HG03064 (cell line): Measurements from ENCODE around the gene QKI.
A peak's percentile ranks its signal among the peaks of the same experiment; 100 is the strongest.
"Not testable (repeated sequence)": the region's sequence is repeated elsewhere in the genome, so short reads cannot be mapped to it uniquely, and the experiment has no call there.

Source experiments
- ATAC-seq: cut with Tn5 transposase; IDR thresholded peaks from one replicate; pipeline ENCODE4 v1.9.1; 2021; ENCODE audit warnings: low read depth; ENCODE audit not compliant: unreplicated experiment

The QKI gene

DNA sequence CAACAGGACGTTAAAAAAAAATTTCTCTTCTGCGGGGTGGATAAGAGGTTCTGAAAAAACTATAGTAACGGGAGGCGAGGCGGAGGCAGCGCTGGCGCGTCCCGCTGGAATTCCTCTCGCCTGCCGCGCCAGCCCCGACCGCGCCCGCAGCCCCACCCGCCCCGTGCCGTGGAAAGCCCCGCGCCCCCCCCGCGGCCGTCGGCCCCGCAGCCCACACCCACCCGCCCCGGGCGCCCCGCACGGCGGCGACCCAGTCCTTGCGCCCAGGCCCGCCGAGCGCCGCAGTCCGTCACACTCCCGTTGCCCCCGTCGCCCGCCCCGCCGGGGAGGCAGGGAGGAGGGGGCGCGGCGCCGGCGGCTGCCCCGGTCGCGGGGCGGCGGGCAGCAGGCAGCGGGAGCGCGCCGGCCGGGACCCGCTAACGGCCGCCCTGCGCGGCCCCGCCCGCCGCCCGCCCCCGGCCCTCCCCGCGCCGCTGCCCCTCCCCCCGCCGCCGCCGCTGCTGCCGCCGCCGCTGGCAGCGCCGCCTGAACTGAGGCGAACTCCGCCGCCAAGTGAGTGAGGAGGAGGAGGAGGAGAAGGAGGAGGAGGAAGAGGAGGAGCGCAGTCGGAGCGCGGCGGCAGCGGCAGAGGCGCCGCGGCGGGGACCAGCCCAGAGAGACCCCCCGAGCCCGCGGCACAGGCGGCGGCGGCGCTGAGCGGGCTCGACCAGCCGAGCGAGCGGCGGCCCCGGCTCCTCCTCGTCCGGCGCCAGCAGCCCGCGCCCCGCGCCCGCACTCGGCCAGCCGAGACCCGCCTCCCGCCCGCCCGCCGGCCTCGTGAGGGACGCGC lies at the start of gene QKI:
TSS of gene QKI (plus strand) at position 602 of the 829 bp plus-strand sequence. CDS start 476 bp downstream, outside the sequence.
- ATAC-seq, result peak; percentile 34

DNA sequence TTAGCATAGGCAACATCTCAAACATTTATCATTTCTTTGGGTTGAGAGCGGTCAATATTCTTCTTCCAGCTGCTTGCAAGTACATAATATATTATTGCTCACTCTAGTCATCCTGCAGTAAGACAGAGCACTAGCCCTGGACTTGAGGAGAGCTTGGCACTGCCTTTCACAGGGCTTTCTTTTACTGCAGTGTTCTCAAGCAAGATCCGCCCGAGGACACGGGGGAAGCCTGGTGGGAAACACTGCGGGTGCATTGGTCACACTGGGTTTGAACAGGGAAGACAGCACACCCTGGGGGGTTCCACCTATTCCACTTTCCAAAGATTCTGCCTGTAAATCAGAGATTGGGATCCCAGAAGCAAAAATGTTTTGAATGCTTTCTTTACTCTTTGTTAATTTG lies 48.2 kb upstream of the QKI start:
- ATAC-seq, result no peak

DNA sequence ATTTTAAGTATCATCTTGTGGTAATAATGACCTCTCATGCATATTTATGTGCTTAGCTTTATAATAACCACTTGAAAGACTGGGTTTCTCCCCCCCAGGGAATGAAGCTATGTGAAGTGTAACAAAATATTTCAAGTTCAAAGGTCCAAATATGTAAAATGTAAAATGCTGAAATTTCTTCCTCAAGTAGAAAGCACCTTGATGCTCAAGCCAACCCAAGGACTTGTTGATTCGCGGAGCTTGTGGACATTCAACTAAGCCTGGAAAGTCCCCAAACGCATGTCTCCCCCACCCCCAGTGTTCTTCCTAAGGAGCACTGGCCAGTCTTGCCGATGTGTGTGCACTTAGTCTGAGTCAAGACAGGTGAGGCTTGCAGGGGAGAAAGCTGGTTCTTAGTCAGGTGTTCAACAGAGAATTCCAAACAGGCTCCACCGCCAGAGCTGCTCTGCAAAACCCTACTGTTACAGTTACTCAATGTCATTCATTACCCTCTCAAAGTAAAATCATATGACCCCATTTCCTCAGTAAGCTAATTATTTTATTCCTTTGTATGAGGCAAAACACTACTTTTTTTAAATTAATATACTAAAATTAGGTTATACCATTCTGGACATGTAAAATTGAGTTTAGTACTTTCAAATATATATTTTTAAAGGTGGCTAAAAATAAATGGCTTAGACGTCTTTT lies 46.9 kb upstream of the QKI start:
- ATAC-seq, result no peak

DNA sequence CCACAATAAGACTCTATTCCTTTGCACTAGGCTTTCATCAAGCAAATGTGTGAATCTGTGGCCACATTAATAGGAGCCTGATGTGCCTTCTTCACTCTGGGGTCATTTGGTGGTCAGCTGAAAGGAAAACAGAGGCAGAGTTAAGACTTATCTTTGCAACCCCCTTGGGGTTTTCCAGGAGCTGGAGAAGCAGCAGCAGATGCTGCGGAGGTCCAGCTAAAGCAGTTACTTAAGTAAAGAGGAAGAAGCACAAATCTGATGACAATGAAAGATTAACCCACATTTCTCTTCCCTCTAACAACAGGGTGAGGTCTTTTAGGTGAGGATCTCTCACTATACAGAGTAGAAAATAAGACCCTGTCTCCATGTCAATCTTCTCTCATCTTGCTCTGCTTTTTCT lies 45.4 kb upstream of the QKI start:
- no peak for ATAC-seq

DNA sequence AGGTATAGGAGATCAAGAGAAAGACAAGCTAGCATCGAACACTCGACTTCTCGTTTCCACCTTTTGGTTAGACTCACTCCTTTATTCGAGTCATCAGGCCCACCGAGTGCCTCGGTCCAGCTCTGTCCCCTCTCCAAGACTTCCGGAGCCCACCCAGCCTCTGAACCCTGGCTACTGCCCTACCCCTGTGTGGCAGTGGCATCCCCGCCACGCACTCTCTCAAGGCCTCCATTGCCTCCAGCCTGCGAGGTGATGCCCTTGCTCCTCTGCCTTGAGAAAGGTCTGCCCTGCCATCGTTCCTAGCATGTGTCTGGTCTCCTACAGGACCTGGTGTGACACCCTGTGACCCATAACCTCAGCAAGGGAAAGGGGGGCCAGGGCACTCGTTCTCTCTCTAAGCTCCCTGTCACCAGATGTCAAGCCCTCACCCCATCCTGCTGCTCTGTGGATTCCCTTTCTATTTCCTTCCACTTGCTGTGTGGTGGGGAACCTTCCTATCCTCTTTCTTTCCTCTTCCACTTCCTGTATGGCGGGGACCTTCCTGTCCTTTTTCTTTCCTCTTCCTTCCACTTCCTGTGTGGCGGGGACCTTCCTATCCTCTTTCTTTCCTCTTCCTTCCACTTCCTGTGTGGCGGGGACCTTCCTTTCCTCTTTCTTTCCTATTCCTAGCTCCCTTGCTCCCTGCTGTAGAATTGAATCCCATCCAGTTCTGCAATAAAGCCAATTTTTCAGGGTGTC lies 44.7 kb upstream of the QKI start:
- ATAC-seq, result no peak

GRCh38 chr6:163370464-163371117 lies 43.9 kb upstream of the QKI start:
- ATAC-seq, result no peak

DNA sequence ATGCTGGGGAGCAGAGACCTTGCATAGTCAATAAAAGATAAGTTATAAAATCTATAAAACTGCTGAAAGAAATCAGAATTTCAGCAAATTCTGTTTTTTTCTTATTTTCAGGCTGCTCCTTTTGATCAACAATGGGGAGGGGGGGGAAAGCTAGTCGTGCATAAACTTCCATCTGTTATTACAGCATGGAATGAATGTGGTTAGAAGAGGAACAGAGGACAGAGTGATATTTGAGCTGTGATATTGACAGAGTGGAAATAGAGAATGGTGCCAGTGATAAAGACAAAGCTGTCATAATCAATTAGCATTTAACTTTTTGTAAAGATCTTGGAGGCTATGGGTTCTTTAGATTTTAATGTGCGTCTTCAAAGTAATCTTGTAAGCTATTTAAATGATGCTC lies 43.4 kb upstream of the QKI start:
- ATAC-seq, result no peak

GRCh38 chr6:163373240-163373639 lies 41.3 kb upstream of the QKI start:
- no peak for ATAC-seq

GRCh38 chr6:163375361-163375760 lies 39.2 kb upstream of the QKI start:
- ATAC-seq, result no peak

GRCh38 chr6:163376187-163376586 lies 38.3 kb upstream of the QKI start:
- no peak for ATAC-seq

- no peak for ATAC-seq
These were observed 37.0 kb upstream of the QKI start for GRCh38 chr6:163377561-163377960.

GRCh38 chr6:163380216-163380615 lies 34.3 kb upstream of the QKI start:
- no peak for ATAC-seq

DNA sequence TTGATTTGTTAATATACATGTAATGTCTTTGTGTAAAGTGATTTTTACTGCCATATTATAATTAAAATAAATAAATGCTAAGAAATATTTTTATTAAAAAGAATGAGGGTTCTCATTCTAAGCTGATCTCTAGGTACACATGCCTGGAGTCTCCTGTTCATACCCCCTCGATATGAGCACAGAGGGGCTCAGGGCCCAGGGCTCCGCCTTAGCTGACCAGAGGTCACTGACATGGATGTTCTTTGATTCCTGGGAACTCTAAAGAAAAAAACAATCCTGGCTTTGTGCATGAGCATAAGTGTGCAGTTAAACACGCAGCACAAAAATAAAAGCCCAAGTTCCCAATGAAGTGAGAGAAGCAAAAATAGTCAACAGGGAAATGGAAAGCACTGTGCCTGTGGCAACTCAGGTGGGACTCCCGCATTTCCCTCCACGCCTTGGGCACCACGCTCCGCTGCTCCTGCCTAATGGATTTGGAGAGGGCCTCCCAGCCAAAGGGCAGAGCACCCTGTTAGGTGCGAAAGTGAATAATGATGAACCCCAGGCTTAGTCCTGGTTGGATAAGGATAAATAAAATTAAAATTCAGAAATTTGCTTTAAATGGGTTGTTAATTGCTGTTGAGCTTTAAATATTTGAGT lies 33.3 kb upstream of the QKI start:
- ATAC-seq, result no peak

- not testable (repeated sequence) for ATAC-seq
These were observed 31.1 kb upstream of the QKI start for GRCh38 chr6:163383396-163383795.

DNA sequence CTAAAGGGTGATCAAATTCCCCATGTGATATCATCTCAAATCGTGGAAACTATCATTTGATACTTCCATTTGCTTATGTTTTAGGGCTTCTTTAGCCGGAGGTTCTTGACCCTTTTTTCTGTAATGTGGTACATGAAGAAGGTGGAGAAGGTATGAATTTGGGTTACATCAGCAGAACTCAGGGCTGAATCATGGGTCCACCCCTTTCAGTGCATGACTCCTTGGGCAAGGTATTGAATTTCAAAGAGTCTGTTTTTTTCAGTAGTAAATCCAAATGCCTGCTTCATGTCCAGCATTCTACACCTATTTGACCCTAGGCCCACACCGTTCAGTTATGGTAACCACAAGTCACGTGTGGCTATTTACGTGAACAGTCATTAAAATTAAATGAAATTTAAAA lies 30.6 kb upstream of the QKI start:
- no peak for ATAC-seq

- ATAC-seq, result no peak
These were observed 30.0 kb upstream of the QKI start for GRCh38 chr6:163384510-163384909.

GRCh38 chr6:163385503-163385902 lies 29.0 kb upstream of the QKI start:
- ATAC-seq, result not testable (repeated sequence)

- no peak for ATAC-seq
These were observed 28.1 kb upstream of the QKI start for GRCh38 chr6:163386329-163386908.

- ATAC-seq, result no peak
These were observed 27.2 kb upstream of the QKI start for GRCh38 chr6:163387317-163387716.

GRCh38 chr6:163389354-163389753 lies 25.2 kb upstream of the QKI start:
- ATAC-seq, result no peak
